Neural progenitor cell (in vitro differentiated cells): ENCODE results near the gene MSL1. TPM values are rescaled to one million over a fixed set of nuclear protein-coding genes. Genes with fewer than 3 reads are reported as not detected.
"Not testable (repeated sequence)": the region's sequence is repeated elsewhere in the genome, so short reads cannot be mapped to it uniquely, and the experiment has no call there.

Experiments used
- DNase-seq: peaks from one replicate; pipeline ENCODE4 v3.0.0-alpha.2; 2016; ENCODE audit warnings: low spot score
- H2AFZ ChIP-seq: fragments of 200-600 bp; sonication (generic); replicated peaks from 2 replicates; pipeline ENCODE4 v1.6.1; 2016; ENCODE audit warnings: antibody characterized with exemption
- H3F3A ChIP-seq: fragments of 200-600 bp; sonication (generic); 2 replicates; pipeline ENCODE4 v1.6.1; 2016; ENCODE audit warnings: antibody characterized with exemption, low read depth
- H3K27ac ChIP-seq: fragments of 200-600 bp; sonication (generic); 2 replicates; pipeline ENCODE4 v1.5.1; 2016; ENCODE audit warnings: mild to moderate bottlenecking
- H3K27me3 ChIP-seq: fragments of 200-600 bp; sonication (generic); 2 replicates; pipeline ENCODE4 v1.6.1; 2016; ENCODE audit warnings: mild to moderate bottlenecking, moderate library complexity
- H3K36me3 ChIP-seq: fragments of 200-600 bp; sonication (generic); 2 replicates; pipeline ENCODE4 v1.5.1; 2016
- H3K4me1 ChIP-seq: fragments of 200-600 bp; sonication (generic); 2 replicates; pipeline ENCODE4 v1.6.1; 2016; ENCODE audit warnings: mixed run types
- H3K4me2 ChIP-seq: fragments of 200-600 bp; sonication (generic); 2 replicates; pipeline ENCODE4 v1.6.1; 2016
- H3K4me3 ChIP-seq: fragments of 200-600 bp; sonication (generic); 2 replicates; pipeline ENCODE4 v1.5.1; 2016
- H3K79me2 ChIP-seq: fragments of 200-600 bp; sonication (generic); 2 replicates; pipeline ENCODE4 v1.6.1; 2016; ENCODE audit warnings: low read depth
- H3K9ac ChIP-seq: fragments of 200-600 bp; sonication (generic); 2 replicates; pipeline ENCODE4 v1.6.1; 2016
- H3K9me3 ChIP-seq: fragments of 200-600 bp; sonication (generic); 2 replicates; pipeline ENCODE4 v1.5.1; 2016; ENCODE audit warnings: low read depth
- H4K20me1 ChIP-seq: fragments of 200-600 bp; sonication (generic); 2 replicates; pipeline ENCODE4 v1.6.1; 2016; ENCODE audit warnings: low read depth
- H3K27ac Mint-ChIP-seq: 3 replicates; pipeline ENCODE4 v1.8.0; 2021; ENCODE audit warnings: mixed read lengths
- H3K27me3 Mint-ChIP-seq: 2 replicates; pipeline ENCODE4 v1.8.0; 2022; ENCODE audit warnings: low read depth, mild to moderate bottlenecking, inconsistent platforms, moderate library complexity, mixed read lengths; ENCODE audit not compliant: insufficient read depth
- H3K36me3 Mint-ChIP-seq: 3 replicates; pipeline ENCODE4 v1.8.0; 2021; ENCODE audit warnings: mixed read lengths
- H3K4me1 Mint-ChIP-seq: 3 replicates; pipeline ENCODE4 v1.8.0; 2021; ENCODE audit warnings: mixed read lengths
- H3K4me3 Mint-ChIP-seq: 3 replicates; pipeline ENCODE4 v1.8.0; 2021; ENCODE audit warnings: mild to moderate bottlenecking, moderate library complexity, mixed read lengths
- H3K9me3 Mint-ChIP-seq: 3 replicates; pipeline ENCODE4 v1.8.0; 2020; ENCODE audit warnings: mixed read lengths
- EZH2 ChIP-seq: fragments of 200-600 bp; sonication (generic); IDR thresholded peaks from 2 replicates; pipeline ENCODE4 v1.6.1; 2017; ENCODE audit warnings: antibody characterized with exemption, mild to moderate bottlenecking, moderate library complexity
- EZH2phosphoT487 ChIP-seq: fragments of 200-600 bp; sonication (generic); IDR thresholded peaks from 2 replicates; pipeline ENCODE4 v1.6.1; 2017; ENCODE audit warnings: antibody characterized with exemption
- total RNA-seq: library from RNA; depleted of rRNA; stranded (reverse); fragments of >200 nt; gene quantifications from 2 replicates; pipeline ENCODE4 v1.2.3, GENCODE V29; 2015; ENCODE audit warnings: low replicate concordance
- TF ChIP-seq, protein P1 (sequence below): fragments of 200-600 bp; sonication (generic); IDR thresholded peaks from 2 replicates; pipeline ENCODE4 v1.5.1; 2017; ENCODE audit warnings: antibody characterized with exemption, mild to moderate bottlenecking

MSL1 gene
- total RNA-seq, 1 donor from 2014 or later, result 190 TPM

DNA sequence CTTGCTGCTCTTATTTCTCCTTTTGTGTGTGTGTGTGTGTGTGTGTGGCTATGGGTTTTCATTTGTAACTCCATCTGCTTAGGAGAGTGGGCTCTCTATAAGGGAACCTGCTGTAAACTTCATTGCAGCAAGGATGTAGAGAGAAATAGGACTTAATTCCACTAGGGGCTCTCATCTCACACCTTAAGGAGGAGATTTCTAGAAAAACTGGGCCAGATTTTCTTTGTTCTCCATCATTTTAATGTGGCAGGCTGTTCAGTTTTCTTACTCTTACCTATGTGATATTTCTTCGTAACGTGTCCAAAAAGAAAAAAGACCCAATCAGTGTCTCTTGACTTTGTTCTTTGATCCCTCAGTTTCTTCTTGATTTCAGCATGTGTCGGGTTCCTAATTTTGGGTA, 14.0 kb downstream of the MSL1 start:
- TF ChIP-seq, protein P1, sequence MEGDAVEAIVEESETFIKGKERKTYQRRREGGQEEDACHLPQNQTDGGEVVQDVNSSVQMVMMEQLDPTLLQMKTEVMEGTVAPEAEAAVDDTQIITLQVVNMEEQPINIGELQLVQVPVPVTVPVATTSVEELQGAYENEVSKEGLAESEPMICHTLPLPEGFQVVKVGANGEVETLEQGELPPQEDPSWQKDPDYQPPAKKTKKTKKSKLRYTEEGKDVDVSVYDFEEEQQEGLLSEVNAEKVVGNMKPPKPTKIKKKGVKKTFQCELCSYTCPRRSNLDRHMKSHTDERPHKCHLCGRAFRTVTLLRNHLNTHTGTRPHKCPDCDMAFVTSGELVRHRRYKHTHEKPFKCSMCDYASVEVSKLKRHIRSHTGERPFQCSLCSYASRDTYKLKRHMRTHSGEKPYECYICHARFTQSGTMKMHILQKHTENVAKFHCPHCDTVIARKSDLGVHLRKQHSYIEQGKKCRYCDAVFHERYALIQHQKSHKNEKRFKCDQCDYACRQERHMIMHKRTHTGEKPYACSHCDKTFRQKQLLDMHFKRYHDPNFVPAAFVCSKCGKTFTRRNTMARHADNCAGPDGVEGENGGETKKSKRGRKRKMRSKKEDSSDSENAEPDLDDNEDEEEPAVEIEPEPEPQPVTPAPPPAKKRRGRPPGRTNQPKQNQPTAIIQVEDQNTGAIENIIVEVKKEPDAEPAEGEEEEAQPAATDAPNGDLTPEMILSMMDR, result no peak
- no peak for TF ChIP-seq EZH2phosphoT487
- no peak for TF ChIP-seq EZH2
- peaks cover 14% of the 10 kb centered on the region for H3K4me1 ChIP-seq

DNA sequence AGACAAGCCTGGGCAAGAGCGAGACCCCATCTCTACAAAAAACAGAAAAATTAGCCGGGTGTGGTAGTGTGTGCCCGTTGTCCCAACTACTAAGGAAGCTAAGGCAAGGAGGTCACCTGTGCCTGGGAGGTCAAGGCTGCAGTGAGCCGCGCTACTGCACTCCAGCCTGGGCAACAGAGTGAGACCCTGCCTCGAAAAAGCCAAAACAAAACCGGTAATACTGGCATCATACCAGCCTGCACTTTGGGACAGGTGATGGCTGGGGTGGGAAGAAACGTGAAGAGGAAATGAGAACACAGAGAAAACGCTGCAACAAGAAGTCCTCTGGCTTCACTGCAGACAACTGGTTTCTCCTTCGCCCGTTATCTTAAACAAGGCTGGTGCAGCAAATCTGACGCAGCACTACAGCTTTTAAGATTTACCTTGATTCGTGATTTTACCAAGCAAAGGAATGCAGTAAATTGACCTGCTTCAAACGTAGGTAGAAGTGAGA, 17.8 kb downstream of the MSL1 start:
- H3K4me2 ChIP-seq, result peak overlapping the region; percentile 87
- Mint-ChIP-seq H3K9me3 (peaks cover 3% of the 10 kb centered on the region), H3K4me3 (peak overlapping the region; percentile 96), H3K4me1 (peaks cover 21% of the 10 kb centered on the region), H3K27me3 (peaks cover 10% of the 10 kb centered on the region), H3K27ac (peak overlapping the region; percentile 99), H3K36me3 (peaks cover 31% of the 10 kb centered on the region)
- peaks cover 5% of the 10 kb centered on the region for H4K20me1 ChIP-seq
- H3K27me3 ChIP-seq, result no peaks in the 10 kb centered on the region
- H3K4me3 ChIP-seq, result peak overlapping the region; percentile 78
- H3F3A ChIP-seq, result peaks cover 67% of the 10 kb centered on the region
- peak overlapping the region; percentile 34 for H2AFZ ChIP-seq
- no peaks in the 10 kb centered on the region for H3K9me3 ChIP-seq
- H3K79me2 ChIP-seq, result peaks cover 82% of the 10 kb centered on the region
- peak overlapping the region; percentile 65 for H3K9ac ChIP-seq
- TF ChIP-seq EZH2 (no peak), EZH2phosphoT487 (no peak)
- TF ChIP-seq, protein P1, result no peak
- peaks cover 18% of the 10 kb centered on the region for H3K4me1 ChIP-seq
- no peak for DNase-seq
- H3K27ac ChIP-seq, result peak overlapping the region; percentile 78
- peaks cover 19% of the 10 kb centered on the region for H3K36me3 ChIP-seq

More for the DNA sequence above, 14.0 kb downstream of the MSL1 start:
- Histone ChIP-seq H3K9ac (no peak overlapping the region), H3F3A (peaks cover 85% of the 10 kb centered on the region), H3K9me3 (no peaks in the 10 kb centered on the region), H3K4me2 (no peak overlapping the region), H2AFZ (no peak overlapping the region), H3K36me3 (peaks cover 28% of the 10 kb centered on the region), H3K4me3 (no peak overlapping the region), H3K79me2 (peaks cover 71% of the 10 kb centered on the region), H3K27me3 (no peaks in the 10 kb centered on the region), H3K27ac (peak overlapping the region; percentile 74), H4K20me1 (peaks cover 6% of the 10 kb centered on the region)
- peaks cover 3% of the 10 kb centered on the region for H3K9me3 Mint-ChIP-seq
- H3K4me1 Mint-ChIP-seq, result peaks cover 7% of the 10 kb centered on the region
- H3K36me3 Mint-ChIP-seq, result peaks cover 42% of the 10 kb centered on the region
- no peak for DNase-seq
- H3K27me3 Mint-ChIP-seq, result peaks cover 9% of the 10 kb centered on the region
- H3K27ac Mint-ChIP-seq, result no peak overlapping the region
- H3K4me3 Mint-ChIP-seq, result no peak overlapping the region

DNA sequence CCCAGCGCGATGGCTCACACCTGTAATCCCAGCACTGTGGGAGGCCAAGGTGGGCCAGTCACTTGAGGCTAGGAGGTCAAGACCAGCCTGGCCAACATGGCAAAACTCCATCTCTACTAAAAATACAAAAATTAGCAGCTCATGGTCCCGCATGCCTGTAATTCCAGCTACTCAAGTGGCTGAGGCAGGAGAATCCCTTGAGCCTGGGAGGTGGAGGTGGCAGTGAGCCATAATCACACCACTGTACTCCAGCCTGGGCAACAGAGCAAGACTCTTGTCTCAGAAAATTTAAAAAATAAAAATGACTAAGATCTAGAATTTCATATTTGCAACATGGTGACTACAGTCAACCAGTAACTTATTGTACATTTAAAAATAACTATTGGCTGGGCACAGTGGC, 21.4 kb downstream of the MSL1 start:
- H3K9ac ChIP-seq, H2AFZ ChIP-seq, H3K4me3 Mint-ChIP-seq, H3K27me3 ChIP-seq, H3K27ac ChIP-seq, H3K27ac Mint-ChIP-seq, H3K4me2 ChIP-seq, H3K4me3 ChIP-seq, DNase-seq, H3K9me3 ChIP-seq, H3K9me3 Mint-ChIP-seq: not testable (repeated sequence)
- Mint-ChIP-seq H3K4me1 (peaks cover 21% of the 10 kb centered on the region), H3K36me3 (peaks cover 26% of the 10 kb centered on the region), H3K27me3 (peaks cover 10% of the 10 kb centered on the region)
- H3K4me1 ChIP-seq, result peaks cover 16% of the 10 kb centered on the region
- H4K20me1 ChIP-seq, result peaks cover 12% of the 10 kb centered on the region
- H3K36me3 ChIP-seq, result peaks cover 10% of the 10 kb centered on the region
- H3F3A ChIP-seq, result peaks cover 31% of the 10 kb centered on the region
- H3K79me2 ChIP-seq, result peaks cover 92% of the 10 kb centered on the region

DNA sequence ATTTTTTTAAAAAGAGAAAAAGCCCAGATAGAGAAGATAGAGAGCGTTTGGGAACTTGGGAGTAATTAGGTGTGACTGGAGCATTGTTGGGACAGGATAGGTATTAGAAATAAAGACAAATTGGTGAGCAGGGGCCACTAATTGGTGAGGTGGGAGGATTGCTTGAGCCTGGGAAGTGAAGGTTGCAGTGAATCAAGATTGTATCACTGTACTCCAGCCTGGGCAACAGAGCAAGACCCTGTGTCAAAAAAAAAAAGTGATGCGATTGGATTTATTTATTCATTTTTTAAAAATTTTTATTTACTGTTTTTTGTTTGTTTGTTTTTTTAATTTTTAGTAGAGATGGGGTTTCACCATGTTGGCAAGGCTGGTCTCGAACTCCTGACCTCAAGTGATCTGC, 23.7 kb downstream of the MSL1 start:
- Mint-ChIP-seq H3K36me3 (peaks cover 37% of the 10 kb centered on the region), H3K4me3 (no peak overlapping the region)
- H3K4me3 ChIP-seq, result no peak overlapping the region

More for the DNA sequence above, 23.7 kb downstream of the MSL1 start:
- Mint-ChIP-seq H3K4me1 (peaks cover 16% of the 10 kb centered on the region), H3K27me3 (peaks cover 3% of the 10 kb centered on the region), H3K9me3 (no peaks in the 10 kb centered on the region), H3K27ac (no peak overlapping the region)
- DNase-seq, result no peak
- no peaks in the 10 kb centered on the region for H3K27me3 ChIP-seq
- H3K4me1 ChIP-seq, result peaks cover 8% of the 10 kb centered on the region
- no peak overlapping the region for H2AFZ ChIP-seq
- TF ChIP-seq EZH2, result no peak
- TF ChIP-seq, protein P1, result no peak
- no peak for TF ChIP-seq EZH2phosphoT487
- peaks cover 26% of the 10 kb centered on the region for H4K20me1 ChIP-seq
- no peak overlapping the region for H3K27ac ChIP-seq
- H3K4me2 ChIP-seq, result no peak overlapping the region
- H3K9ac ChIP-seq, result no peak overlapping the region
- peaks cover 18% of the 10 kb centered on the region for H3F3A ChIP-seq
- H3K9me3 ChIP-seq, result no peaks in the 10 kb centered on the region
- peaks cover 98% of the 10 kb centered on the region for H3K79me2 ChIP-seq
- peaks cover 10% of the 10 kb centered on the region for H3K36me3 ChIP-seq
